GM19324 (cell line): Measurements from ENCODE around the gene HIVEP2.
A peak's percentile ranks its signal among the peaks of the same experiment; 100 is the strongest.

Experiments used
- ATAC-seq: cut with Tn5 transposase; IDR thresholded peaks from one replicate; pipeline ENCODE4 v1.9.1; 2021; ENCODE audit warnings: mild to moderate bottlenecking, moderate library complexity; ENCODE audit not compliant: unreplicated experiment, low FRiP score

HIVEP2 gene

GRCh38 chr6:142797159-142797558 lies 147.8 kb downstream of the HIVEP2 start:
- no peak for ATAC-seq

GRCh38 chr6:142796571-142796970 lies 148.4 kb downstream of the HIVEP2 start:
- no peak for ATAC-seq

- no peak for ATAC-seq
Measured at GRCh38 chr6:142796024-142796423, 149.0 kb downstream of the HIVEP2 start.

GRCh38 chr6:142794424-142794823 lies 150.6 kb downstream of the HIVEP2 start:
- ATAC-seq, result no peak

- ATAC-seq, result no peak
Measured at GRCh38 chr6:142790257-142790656, 154.7 kb downstream of the HIVEP2 start.

GRCh38 chr6:142787422-142787821 lies 157.6 kb downstream of the HIVEP2 start:
- no peak for ATAC-seq

- ATAC-seq, result no peak
Measured at GRCh38 chr6:142786476-142786875, 158.5 kb downstream of the HIVEP2 start.

- peak; percentile 71 for ATAC-seq
Measured at GRCh38 chr6:142784344-142784743, 160.6 kb downstream of the HIVEP2 start.

- no peak for ATAC-seq
Measured at GRCh38 chr6:142783499-142783898, 161.5 kb downstream of the HIVEP2 start.

- ATAC-seq, result no peak
Measured at GRCh38 chr6:142781129-142781528, 163.8 kb downstream of the HIVEP2 start.

- ATAC-seq, result no peak
Measured at GRCh38 chr6:142773859-142774648, 170.9 kb downstream of the HIVEP2 start.

GRCh38 chr6:142773324-142773723 lies 171.7 kb downstream of the HIVEP2 start:
- no peak for ATAC-seq

- no peak for ATAC-seq
Measured at GRCh38 chr6:142771162-142771561, 173.8 kb downstream of the HIVEP2 start.

GRCh38 chr6:142765306-142765705 lies 179.7 kb downstream of the HIVEP2 start:
- ATAC-seq, result no peak

- no peak for ATAC-seq
Measured at GRCh38 chr6:142764311-142764710, 180.7 kb downstream of the HIVEP2 start.

- no peak for ATAC-seq
Measured at GRCh38 chr6:142763205-142763604, 181.8 kb downstream of the HIVEP2 start.

GRCh38 chr6:142761756-142762155 lies 183.2 kb downstream of the HIVEP2 start:
- no peak for ATAC-seq

GRCh38 chr6:142760152-142760551 lies 184.8 kb downstream of the HIVEP2 start:
- ATAC-seq, result no peak

GRCh38 chr6:142758629-142759025 lies 186.3 kb downstream of the HIVEP2 start:
- no peak for ATAC-seq

- ATAC-seq, result no peak
Measured at GRCh38 chr6:142757852-142758628, 186.9 kb downstream of the HIVEP2 start.

- ATAC-seq, result no peak
Measured at GRCh38 chr6:142756215-142756630, 188.8 kb downstream of the HIVEP2 start.

- no peak for ATAC-seq
Measured at GRCh38 chr6:142753196-142753595, 191.8 kb downstream of the HIVEP2 start.
